NCI-H146 treated with DMSO at 0.1 percent for 48 hours (cell line): Measurements from ENCODE around the gene SLK.

Experiments
- DNase-seq: peaks from one replicate; lab custom pipeline; 2025; ENCODE audit not compliant: unreplicated experiment; lab: John Stamatoyannopoulos, UW

SLK gene

DNA sequence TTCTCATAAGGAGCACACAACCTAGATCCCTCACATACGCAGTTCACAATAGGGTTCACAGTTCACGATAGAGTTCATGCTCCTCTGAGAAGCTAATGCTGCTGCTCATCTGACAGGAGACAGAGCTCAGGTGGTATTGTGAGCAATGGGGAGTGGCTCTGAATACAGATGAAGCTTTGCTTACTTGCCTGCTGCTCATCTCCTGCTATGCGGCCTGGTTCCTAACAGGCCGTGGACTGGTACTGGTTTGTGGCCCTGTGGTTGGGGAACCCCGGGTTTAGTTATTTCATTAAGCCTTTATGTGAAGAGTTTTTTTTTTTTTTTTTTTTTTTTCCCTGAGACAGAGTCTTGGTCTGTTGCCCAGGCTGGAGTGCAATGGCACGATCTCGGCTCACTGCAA lies 19.4 kb downstream of the SLK start:
- DNase-seq, result no peak

DNA sequence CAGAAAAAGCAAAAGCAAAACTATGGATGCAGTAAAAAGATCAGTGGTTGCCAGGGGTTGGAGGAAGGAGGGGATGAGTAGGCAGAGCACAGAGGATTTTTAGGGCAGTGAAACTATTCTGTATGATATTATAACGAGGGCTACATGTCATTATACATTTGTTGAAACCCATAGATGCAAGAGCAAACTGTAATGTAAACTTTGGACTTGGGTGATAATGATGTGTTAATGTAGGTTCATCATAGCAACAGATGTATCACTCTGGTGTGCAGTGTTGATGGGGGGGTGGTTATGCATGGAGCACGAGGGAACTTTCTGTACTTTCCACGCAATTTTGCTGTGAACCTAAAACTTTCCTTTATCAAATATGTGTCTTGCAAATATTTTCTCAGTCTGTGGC lies 23.2 kb downstream of the SLK start:
- no peak for DNase-seq

- no peak for DNase-seq
Observed at GRCh38 chr10:103990531-103990930, 23.6 kb downstream of the SLK start.

DNA sequence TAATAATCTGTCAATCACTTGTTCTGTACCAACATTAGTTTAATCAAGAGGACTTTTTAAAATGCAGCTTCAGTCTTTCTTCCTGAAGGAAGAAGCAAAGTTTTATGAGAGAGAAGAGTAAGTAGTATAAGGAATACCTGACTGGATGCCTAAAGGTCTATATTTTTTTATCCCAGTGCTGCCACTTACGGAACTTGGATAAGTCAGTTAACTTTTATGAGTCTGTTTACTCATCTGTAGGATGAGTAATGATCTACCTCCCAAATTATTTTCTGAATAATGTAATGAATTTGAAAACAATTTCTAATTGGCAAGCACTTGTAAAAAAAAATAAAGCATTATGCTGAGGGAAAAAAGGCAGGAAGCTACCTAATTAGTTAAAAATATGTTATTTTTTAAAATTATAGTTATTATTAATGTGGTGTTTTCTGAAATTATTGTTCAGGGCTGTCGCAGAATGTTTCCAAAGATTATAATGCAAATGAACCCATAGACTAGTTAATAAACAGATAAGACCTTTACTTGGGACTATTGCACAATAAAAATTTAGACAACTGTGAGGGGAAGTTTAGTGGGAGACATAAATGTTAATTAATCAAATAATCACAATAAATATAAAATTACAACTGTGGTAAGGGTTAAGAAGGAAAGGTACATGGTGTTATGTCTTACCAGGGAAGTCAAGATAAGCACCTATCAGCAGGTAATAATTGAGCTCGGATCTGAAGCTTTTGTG lies 24.6 kb downstream of the SLK start:
- no peak for DNase-seq

- no peak for DNase-seq
Observed at GRCh38 chr10:103995134-103995533, 28.2 kb downstream of the SLK start.

GRCh38 chr10:103998805-103999204 lies 31.9 kb downstream of the SLK start:
- no peak for DNase-seq

DNA sequence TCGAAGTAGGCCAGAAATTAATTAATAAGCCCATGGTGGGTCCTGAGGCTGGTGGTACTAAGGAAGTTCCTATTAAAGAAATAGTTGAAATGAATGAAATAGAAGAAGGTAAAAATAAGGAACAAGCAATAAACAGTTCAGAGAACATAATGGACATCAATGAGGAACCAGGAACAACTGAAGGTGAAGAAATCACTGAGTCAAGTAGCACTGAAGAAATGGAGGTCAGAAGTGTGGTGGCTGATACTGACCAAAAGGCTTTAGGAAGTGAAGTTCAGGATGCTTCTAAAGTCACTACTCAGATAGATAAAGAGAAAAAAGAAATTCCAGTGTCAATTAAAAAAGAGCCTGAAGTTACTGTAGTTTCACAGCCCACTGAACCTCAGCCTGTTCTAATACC lies 36.0 kb downstream of the SLK start:
- no peak for DNase-seq

GRCh38 chr10:104005172-104005863 lies 38.4 kb downstream of the SLK start:
- no peak for DNase-seq

DNA sequence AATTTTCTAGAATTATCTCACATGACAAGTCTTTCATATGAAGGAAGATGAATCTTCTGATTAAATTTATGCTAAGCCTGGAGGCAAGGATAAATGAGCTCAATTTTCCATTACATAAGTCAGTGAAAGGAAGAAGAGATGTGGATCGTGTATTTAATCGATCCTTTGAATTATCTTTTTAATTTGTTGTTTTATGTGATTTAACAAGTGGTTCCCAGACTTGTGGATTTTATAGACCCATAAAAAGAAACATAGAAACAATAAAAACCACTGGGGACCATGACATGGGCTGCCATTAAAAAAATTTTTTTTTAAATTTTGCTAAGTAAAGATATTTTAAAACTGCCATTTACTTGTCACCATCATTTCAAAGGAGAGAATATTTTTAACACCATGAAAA lies 45.0 kb downstream of the SLK start:
- no peak for DNase-seq

DNA sequence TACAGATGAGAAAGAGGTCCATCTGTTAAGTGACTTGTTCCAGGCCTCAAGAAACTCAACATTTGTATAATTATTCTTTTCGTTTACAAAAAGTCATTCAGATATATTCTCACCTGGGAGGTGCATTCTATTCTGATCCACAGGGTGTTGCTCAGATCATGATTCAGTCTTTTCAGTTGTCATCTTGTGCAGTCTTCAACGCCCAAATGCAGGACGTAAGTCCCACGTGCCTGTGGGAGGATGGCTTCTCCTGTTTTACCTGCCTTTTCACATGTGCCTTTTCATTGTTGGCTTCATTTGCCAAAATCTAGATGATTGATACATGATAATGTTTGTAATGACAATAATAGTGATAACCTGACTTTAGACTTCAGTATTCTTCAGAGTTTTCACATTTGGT lies 46.5 kb downstream of the SLK start:
- DNase-seq, result no peak

DNA sequence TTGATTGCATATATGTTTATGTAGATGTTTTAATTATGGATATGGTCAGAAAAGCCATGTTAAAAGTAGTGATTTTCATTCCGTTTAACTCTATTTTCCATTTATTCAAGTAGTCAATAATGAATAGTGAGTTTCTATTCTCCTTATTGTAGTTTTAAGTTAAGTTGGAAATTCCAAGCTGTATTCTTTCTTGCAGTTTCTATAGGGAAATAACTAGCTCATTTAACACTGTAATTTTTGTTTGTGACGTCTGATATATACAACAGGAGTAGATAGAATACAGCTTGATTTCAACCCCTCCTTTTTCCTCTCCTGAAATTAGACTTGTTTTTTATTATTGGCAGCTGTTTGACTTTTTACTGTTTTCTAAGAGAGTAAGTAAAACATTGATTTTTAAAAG lies 47.2 kb downstream of the SLK start:
- no peak for DNase-seq

DNA sequence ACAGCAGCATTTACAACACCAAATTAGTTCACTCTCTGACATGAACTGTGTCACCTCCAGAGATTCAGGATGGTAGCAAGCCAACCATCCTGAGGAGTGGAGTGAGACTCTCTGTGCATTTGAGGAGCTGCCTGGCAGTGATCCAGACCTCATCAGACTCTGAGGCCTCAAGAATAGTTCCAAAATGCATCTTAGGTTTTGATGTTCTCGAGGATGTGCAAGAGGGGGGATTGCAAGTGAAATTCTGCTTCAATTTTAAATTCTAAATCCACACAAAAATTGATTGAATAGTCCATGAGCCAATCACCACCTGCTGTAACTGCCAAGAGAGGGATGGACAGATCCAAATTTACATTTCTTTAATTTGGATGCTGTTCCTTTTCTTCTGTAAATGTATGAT lies 49.7 kb downstream of the SLK start:
- no peak for DNase-seq

DNA sequence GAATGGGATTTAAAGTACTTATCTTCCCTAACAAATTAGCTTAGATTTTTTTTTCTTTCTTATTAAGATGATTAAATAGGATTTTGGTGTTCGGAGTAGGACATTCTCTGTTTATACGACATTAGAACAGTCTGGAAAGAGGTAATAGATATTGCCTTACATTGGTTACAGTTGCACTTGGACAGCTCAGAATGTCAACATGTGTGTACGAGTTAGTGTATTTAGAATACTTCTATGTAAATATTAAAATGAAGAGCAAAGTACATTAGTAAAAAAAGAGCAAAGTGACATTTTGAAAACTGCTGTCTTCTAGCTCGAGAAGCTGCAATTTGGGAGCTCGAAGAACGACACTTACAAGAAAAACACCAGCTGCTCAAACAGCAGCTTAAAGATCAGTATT lies 51.5 kb downstream of the SLK start:
- DNase-seq, result no peak

GRCh38 chr10:104020020-104020419 lies 53.1 kb downstream of the SLK start:
- DNase-seq, result no peak

GRCh38 chr10:104021246-104021645 lies 54.3 kb downstream of the SLK start:
- DNase-seq, result no peak

DNA sequence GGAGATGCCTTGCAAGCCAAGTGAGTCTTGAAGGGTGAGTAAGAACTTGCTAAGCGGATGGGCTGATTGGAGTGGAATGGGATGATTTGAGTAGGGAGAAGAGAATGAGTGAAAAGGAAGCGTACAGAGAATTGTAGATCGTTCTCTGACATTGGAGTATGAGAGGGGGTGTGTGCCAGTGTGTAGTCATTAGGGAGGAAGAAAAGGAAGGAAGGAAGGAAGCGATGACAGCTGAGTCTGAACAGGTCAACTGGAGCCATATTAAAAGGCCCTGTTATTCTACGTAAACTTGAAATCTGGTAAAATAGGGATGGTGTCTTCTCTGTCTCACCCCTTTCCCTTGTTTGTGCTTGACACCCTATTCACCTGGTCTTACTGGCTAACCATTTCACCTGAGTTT lies 55.1 kb downstream of the SLK start:
- no peak for DNase-seq

DNA sequence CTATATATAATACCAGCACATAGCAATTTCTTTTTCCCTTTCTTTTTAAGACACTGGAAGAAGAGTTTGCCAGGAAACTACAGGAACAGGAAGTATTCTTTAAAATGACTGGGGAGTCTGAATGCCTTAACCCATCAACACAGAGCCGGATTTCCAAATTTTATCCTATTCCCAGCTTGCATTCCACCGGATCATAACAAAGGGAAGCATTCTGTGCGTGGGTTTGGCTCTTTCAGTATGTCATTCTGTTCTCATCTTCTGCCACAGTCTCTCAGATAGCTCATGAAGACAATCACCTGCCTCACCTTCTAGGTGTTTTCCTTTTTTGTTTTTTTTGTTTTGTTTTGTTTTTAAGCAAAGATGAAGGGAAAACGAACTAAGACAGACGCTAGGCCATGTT lies 58.6 kb downstream of the SLK start:
- DNase-seq, result no peak

DNA sequence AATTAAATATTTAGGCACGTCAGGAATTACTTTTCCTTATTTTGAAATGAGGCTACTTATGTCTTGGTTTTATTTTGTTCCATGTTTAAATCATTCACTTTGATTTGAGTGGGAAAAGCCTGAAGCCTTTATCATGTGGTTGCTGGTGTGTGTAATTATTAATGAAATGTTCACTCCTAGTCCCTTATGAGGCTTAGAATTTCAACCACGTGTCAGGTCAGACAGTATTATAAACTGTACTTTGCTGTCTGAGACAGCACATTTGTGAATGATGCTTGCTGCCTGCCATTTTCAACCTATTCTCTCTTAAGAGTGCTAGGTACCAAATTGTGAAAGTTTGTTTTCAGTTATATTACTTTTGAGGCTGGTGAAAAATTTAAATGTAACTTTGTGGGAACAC lies 59.8 kb downstream of the SLK start:
- no peak for DNase-seq

DNA sequence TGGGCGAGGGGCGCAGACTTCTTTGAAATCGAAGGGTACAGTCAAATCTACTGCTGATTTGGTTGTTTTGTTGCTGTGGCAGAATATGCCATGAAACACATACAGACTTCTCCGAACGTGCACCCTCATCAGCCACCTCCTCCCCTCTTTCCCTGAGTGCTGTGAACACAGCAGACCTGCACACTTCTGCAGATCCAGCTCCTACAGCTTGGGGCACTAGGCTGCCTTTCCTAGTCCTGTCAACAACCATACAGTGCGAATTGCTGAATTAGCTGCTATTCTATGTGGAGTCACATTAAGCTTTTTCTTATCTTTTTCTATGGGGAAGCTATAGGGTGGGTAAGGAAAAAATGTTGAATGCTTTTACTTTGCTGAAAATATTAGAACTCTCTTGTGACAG lies 61.2 kb downstream of the SLK start:
- DNase-seq, result no peak

- no peak for DNase-seq
Observed at GRCh38 chr10:104028823-104029520, 62.0 kb downstream of the SLK start.

DNA sequence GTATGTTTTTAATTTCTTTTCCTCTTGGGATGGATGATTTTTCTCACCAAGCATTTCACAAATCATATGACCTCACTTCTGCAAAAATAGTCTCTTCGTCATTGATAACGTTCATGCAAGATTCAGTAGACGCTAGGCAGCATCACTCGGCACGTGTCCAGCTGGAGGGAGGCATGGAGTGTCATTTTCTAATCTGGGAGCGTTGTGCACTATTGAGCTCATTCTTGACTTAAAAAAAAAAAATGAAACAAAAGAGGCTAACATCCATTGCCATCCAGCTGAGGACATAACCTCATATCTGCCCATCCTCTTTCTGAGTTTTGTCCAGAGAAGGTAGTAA lies 62.6 kb downstream of the SLK start:
- DNase-seq, result no peak

GRCh38 chr10:104031631-104032030 lies 64.7 kb downstream of the SLK start:
- DNase-seq, result no peak
